Small intestine (tissue), 7 donors: ENCODE measurements around the gene YBX2. TPM values are rescaled to one million over a fixed set of nuclear protein-coding genes. Genes with fewer than 3 reads are reported as not detected.
A peak's percentile ranks its signal among the peaks of the same experiment; 100 is the strongest.
"Not testable (repeated sequence)": the region's sequence is repeated elsewhere in the genome, so short reads cannot be mapped to it uniquely, and the experiment has no call there.

ENCODE experiments used
- DNase-seq, 2 donors: peaks; one replicate each; pipeline versions ENCODE4 v3.0.0 to v3.0.0-alpha.2; 2013
- FAIRE-seq: peaks from 2 replicates; lab custom pipeline; 2012; peaks lifted over from hg19 to GRCh38; lab: Jason Lieb, UNC
- H3K27ac ChIP-seq, 3 donors: one replicate each; pipeline ENCODE4 v1.5.1; 2013; ENCODE audit warnings: low read length in 2 of 3, mild to moderate bottlenecking in 2 of 3, control low read depth in 1 of 3, inconsistent platforms in 1 of 3, low read depth in 1 of 3, moderate library complexity in 1 of 3
- H3K27me3 ChIP-seq, 3 donors: one replicate each; pipeline ENCODE4 v1.6.1; 2013; ENCODE audit warnings: low read length in 3 of 3, inconsistent platforms in 1 of 3; ENCODE audit not compliant: control insufficient read depth in 3 of 3, insufficient read depth in 3 of 3
- H3K36me3 ChIP-seq, 3 donors: one replicate each; pipeline ENCODE4 v1.6.1; 2013; ENCODE audit warnings: low read length in 3 of 3, inconsistent platforms in 1 of 3, low read depth in 1 of 3, mild to moderate bottlenecking in 1 of 3, moderate library complexity in 1 of 3; ENCODE audit not compliant: control insufficient read depth in 3 of 3, insufficient read depth in 2 of 3
- H3K4me1 ChIP-seq, 3 donors: one replicate each; pipeline ENCODE4 v1.6.1; 2013; ENCODE audit warnings: low read length in 2 of 3, inconsistent platforms in 1 of 3, low read depth in 1 of 3, mild to moderate bottlenecking in 1 of 3, moderate library complexity in 1 of 3; ENCODE audit not compliant: control insufficient read depth in 3 of 3, insufficient read depth in 2 of 3
- H3K4me3 ChIP-seq, 3 donors: one replicate each; pipeline ENCODE4 v1.5.1; 2013; ENCODE audit warnings: low read length in 3 of 3, control low read depth in 1 of 3, inconsistent platforms in 1 of 3, low read depth in 1 of 3, mild to moderate bottlenecking in 1 of 3, moderate library complexity in 1 of 3
- H3K9me3 ChIP-seq, 2 donors: one replicate each; pipeline ENCODE4 v1.6.1; 2013; ENCODE audit warnings: low read depth in 1 of 2, low read length in 1 of 2; ENCODE audit not compliant: control insufficient read depth in 2 of 2, insufficient read depth in 1 of 2
- WGBS, 3 donors: extraction: QIAGEN DNeasy Blood & Tissue Kit; methylation state at CpG; one replicate each; pipeline ENCODE4 v1.1.7; 2013; 5-methylcytosine and 5-hydroxymethylcytosine counted together
- polyA plus RNA-seq, 4 donors: library from polyadenylated mRNA; stranded (reverse) in 3 of 4; unstranded in 1 of 4; fragments of 200-250 nt in 3 of 4; fragments of 120-200 nt in 1 of 4; gene quantifications; one replicate each; pipeline versions ENCODE4 v1.2.1 to v1.2.3, GENCODE V29; 2013
- donor health status: healthy with polysubstance abuse.
- donor health status: control.
- donor health status: control.
- donor health status: Bipolar disorder and iron deficiency.
- donor health status: healthy.

YBX2 gene
- polyA plus RNA-seq, 4 donors: 4.0 to 49.6 (median 11.1) TPM

DNA sequence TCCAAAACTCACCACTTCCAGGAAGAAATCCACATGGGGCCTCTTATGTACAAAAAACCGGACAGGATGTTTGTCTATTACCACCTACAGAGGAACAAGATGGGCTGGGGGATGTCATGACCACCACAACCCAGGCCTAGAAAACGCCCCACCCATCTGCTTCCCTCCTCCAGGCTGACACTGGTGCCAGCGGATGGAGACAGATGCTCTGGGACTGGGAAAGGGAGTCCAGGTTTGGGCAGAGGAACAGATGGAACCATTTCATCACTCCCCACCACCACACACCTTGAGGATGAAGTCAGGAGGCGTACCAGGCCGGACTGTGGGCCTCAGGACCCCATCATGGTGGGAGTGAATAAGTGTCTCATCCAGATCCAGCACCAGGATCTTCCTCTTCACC is 47.7 kb downstream of the YBX2 start:
- H3K4me1 ChIP-seq: peaks cover 10 to 23% (median 11%) of the 10 kb centered on the region in 3 donors
- H3K9me3 ChIP-seq: no peaks in the 10 kb centered on the region
- no peak overlapping the region for H3K4me3 ChIP-seq
- WGBS, 3 donors: 91 to 94% (median 92%) methylated on average over 5 of the region's 5 CpGs
- H3K27ac ChIP-seq: no peak overlapping the region
- no peaks in the 10 kb centered on the region for H3K27me3 ChIP-seq
- FAIRE-seq: no peak
- H3K36me3 ChIP-seq: peaks cover 0 to 52% (median 8%) of the 10 kb centered on the region in 3 donors
- DNase-seq: no peak

DNA sequence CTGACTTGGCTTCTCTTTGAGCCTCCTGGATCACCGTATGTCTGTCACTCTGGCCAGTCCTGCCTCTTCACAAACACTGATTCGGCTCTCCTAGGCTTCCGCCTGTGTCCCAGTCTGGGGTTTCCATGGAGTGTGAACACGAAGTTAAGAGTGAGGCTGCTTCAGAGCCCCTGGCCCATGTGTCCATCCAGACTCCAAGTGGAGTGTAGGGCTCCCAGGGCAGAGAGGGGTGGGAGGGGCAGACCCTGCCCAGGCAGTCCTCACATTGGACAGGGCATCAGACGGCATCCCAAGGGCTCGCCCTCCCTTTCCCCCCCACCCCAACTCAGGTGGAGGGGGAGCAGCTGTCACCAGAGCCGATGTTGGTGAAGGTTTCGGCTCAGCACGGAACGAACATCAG is 50.6 kb downstream of the YBX2 start:
- not testable (repeated sequence) for H3K4me3 ChIP-seq, DNase-seq, H3K27me3 ChIP-seq, H3K9me3 ChIP-seq, FAIRE-seq
- 70 to 82% (median 79%) methylated on average over 10 of the region's 10 CpGs for WGBS, 3 donors
- Histone ChIP-seq H3K4me1 (peaks cover 3 to 24% (median 3%) of the 10 kb centered on the region in 3 donors), H3K36me3 (peaks cover 0 to 55% (median 12%) of the 10 kb centered on the region in 3 donors), H3K27ac (peak overlapping the region in 1 of 3 donors; percentile 3)

DNA sequence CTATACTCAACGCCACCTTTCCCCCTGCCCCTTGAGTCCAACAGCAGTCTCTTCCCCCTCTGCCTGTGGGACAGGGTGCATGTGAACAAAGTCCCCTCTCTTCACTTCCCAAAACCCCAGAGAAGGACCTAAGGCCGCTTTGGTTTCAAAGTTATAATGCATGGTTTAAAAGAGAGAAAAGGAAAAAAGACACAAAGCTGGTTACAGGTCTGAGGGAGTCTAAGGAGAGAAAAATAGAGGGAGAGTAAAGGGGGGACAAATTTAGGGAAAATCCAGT is 51.0 kb downstream of the YBX2 start:
- FAIRE-seq (no peak), DNase-seq (no peak)
- no peaks in the 10 kb centered on the region for H3K9me3 ChIP-seq
- 21 to 30% (median 28%) methylated on average over 2 of the region's 2 CpGs for WGBS, 3 donors
- peak overlapping the region; percentile 98 to 99 (median 98) for H3K27ac ChIP-seq
- H3K36me3 ChIP-seq: peaks cover 0 to 51% (median 12%) of the 10 kb centered on the region in 3 donors
- H3K4me3 ChIP-seq: peak overlapping the region in 2 of 3 donors; percentile 95 to 99
- H3K27me3 ChIP-seq: no peaks in the 10 kb centered on the region
- H3K4me1 ChIP-seq: peaks cover 3 to 20% (median 3%) of the 10 kb centered on the region in 3 donors

DNA sequence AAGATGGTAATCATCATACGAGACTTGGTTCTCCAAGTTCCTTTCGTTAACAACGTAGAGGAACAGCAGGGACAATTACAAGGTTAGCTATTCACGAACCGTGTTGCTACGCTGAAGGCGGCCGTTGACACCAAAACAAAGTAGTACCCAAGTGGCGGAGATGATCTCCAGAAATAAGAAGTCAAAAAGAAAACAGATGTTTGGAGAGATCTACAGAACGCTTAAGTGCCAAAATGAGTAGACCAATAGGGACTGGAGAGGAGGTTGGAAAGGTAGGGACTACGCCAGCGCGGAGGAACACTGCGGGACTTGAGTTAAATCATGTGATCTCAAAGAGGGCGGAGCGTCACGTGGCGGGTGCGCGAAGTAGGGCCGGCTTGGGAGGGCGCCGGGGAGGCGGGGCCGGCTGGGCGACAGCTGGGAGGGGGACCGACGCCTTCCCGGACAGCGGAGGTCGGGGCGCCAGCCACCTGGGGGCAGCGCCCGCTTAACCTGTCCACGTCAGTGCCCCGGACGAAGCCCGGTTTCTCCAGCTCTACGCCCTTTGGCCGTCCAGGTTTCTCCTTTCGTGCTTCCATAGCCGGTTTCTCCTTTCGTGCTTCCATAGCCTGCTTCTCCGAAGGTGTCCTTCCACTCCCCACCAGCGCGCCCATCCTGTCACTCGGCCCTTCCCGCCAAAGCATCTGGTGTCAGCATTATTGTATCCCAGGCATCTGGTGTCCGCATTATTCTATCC is 51.6 kb downstream of the YBX2 start:
- Histone ChIP-seq H3K4me1 (peaks cover 3 to 20% (median 3%) of the 10 kb centered on the region in 3 donors), H3K9me3 (no peaks in the 10 kb centered on the region), H3K36me3 (peaks cover 0 to 51% (median 12%) of the 10 kb centered on the region in 3 donors), H3K27ac (peak overlapping the region; percentile 98 to 99 (median 98)), H3K4me3 (peak overlapping the region; percentile 78 to 99 (median 95)), H3K27me3 (no peaks in the 10 kb centered on the region)
- FAIRE-seq: no peak
- 0 to 2% (median 2%) methylated on average over 32 to 49 of the region's 49 CpGs for WGBS, 3 donors
- peak; percentile 92 to 98 for DNase-seq

DNA sequence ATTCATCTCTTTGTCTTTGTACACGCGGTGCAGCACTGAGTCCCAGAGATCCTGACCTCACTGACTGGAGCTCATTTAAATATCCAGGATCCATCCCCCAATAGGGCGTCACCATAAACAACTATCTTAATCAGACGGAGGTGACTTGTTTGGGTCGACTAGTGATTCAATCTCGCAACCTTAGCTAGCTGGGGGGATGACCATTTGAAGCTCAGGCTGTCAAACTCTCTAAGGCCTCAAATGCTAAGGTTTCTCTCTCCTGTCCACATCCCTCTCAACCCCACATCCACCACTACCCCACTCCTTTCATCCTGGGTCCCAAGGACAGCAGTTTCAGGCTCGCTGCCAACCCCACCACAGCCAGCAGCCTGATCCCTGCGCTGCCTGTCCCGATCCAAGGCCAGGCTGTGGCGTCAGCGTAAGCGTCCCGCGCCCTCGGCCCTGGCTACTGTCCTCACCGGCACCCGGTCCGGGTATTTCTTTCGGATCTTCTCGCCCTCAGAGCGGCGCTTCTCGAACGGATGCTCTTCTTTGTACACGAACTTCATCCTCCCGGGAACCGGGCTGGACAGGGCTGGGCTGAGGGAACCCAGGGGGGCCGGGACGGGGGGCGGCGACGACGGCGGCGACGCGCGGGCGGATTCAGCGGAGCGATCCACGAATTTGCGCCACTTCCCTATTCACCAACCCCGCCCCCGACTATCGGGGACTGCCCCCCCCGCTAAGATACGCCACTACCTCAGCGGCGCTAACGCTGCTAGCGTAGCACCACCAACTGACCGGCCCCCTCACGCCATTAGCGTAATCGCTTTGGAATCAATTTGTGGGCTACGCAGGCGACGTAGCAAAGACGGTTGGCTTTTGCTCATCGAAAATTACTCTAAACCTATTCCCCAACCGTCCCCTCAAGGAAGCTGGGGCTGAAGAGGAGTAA is 52.4 kb downstream of the YBX2 start, which contains the start of gene GABARAP:
Gene GABARAP, minus strand, starts transcription at position 667 of the 934 bp plus-strand sequence. Its CDS starts 119 bp downstream, at position 548.
- Histone ChIP-seq H3K27ac (peak within 1 kb of the TSS; percentile 98 to 99 (median 98)), H3K4me1 (peaks cover 3 to 25% (median 3%) of the 10 kb centered on the region in 3 donors), H3K4me3 (peak within 1 kb of the TSS; percentile 78 to 99 (median 95)), H3K36me3 (peaks cover 0 to 53% (median 12%) of the 10 kb centered on the region in 3 donors), H3K9me3 (no peaks in the 10 kb centered on the region), H3K27me3 (no peaks in the 10 kb centered on the region)
- no peak for FAIRE-seq
- WGBS, 3 donors: 0 to 1% (median 0%) methylated on average over 61 to 62 of the region's 62 CpGs
- peak; percentile 89 to 98 for DNase-seq

DNA sequence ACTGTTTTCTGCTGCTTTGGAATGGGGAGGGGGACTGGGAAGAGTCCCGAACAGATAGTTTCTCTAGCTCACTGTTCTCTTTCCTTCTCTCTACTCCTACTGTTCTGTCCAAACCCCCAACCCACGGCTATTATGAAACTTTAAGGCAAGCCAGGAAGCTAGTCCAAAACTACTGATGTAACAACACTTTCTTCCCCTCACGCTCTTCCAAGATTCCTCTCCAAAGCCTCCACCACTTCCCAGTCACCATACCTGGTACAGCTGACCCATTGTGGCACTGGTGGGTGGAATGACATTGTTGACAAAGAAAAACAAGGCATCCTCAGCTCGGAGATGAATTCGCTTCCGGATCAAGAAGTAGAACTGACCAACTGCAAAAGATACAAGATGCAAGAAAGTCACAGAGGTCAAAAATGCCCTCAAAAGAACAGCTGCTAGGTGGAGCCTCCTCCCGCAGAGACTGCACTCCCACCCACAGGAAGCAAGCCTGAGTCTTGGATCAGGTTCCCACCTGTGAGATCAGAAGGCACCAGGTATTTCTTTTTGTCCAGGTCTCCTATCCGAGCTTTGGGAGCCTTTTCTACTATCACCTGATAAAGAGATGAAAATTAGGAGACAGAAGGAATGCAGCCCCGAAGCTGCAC is 53.2 kb downstream of the YBX2 start:
- Histone ChIP-seq H3K4me3 (peak overlapping the region in 2 of 3 donors; percentile 95 to 99), H3K4me1 (peaks cover 3 to 33% (median 3%) of the 10 kb centered on the region in 3 donors), H3K36me3 (peaks cover 2 to 53% (median 12%) of the 10 kb centered on the region in 3 donors), H3K27ac (peak overlapping the region; percentile 98 to 99 (median 98)), H3K9me3 (no peaks in the 10 kb centered on the region), H3K27me3 (no peaks in the 10 kb centered on the region)
- no peak for DNase-seq
- WGBS, 3 donors: 11 to 31% (median 24%) methylated on average over 9 of the region's 9 CpGs
- FAIRE-seq: no peak

DNA sequence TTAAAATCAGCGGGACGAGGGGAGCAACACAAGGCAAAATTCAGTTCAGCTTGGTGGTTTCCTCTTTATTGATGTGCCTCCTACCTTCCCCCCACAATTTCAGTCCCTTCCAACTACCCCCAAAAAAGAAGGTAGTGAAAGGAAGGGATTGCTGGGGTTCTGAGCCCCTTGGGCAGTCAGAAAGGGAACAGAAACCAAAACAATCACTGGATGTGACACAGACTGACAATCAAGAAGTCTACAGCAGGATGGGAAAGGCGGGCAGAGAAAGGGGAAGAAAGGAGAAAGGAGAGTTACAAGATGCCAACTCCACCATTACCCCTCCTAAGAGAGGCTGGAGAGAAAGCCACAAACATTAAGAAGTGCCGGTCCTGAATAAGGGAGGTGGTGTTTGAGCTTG is 54.1 kb downstream of the YBX2 start:
- Histone ChIP-seq H3K4me1 (peaks cover 3 to 40% (median 3%) of the 10 kb centered on the region in 3 donors), H3K9me3 (no peaks in the 10 kb centered on the region), H3K36me3 (peaks cover 2 to 53% (median 8%) of the 10 kb centered on the region in 3 donors), H3K27me3 (no peaks in the 10 kb centered on the region), H3K4me3 (peak overlapping the region in 2 of 3 donors; percentile 95 to 99), H3K27ac (peak overlapping the region in 2 of 3 donors; percentile 98 to 99)
- WGBS, 3 donors: 56 to 62% (median 60%) methylated on average over 4 of the region's 4 CpGs
- DNase-seq (no peak), FAIRE-seq (no peak)
